Spleen (tissue), 11 donors: Measurements from ENCODE around the gene EPC2. TPM values are rescaled to one million over a fixed set of nuclear protein-coding genes. Genes with fewer than 3 reads are reported as not detected.

Experiments used
- DNase-seq: peaks from one replicate; pipeline ENCODE4 v3.0.0-alpha.2; 2020
- H3K27ac ChIP-seq, 8 donors: fragments of 200-600 bp; sonication (generic) in 7 of 8; 1 replicate in 4 of 8; 2 replicates in 4 of 8; pipeline versions ENCODE4 v1.5.0 to v1.8.0; 2016 to 2021; ENCODE audit warnings: inconsistent platforms in 4 of 8, mild to moderate bottlenecking in 4 of 8, moderate library complexity in 1 of 8
- H3K27me3 ChIP-seq, 7 donors: fragments of 200-600 bp; sonication (generic) in 6 of 7; replicated peaks in 1 of 7; 1 replicate in 4 of 7; 2 replicates in 3 of 7; pipeline versions ENCODE4 v1.5.0 to v1.8.0; 2016 to 2021; ENCODE audit warnings: inconsistent platforms in 3 of 7, mild to moderate bottlenecking in 1 of 7
- H3K36me3 ChIP-seq, 6 donors: fragments of 200-600 bp; sonication (generic) in 5 of 6; 1 replicate in 4 of 6; 2 replicates in 2 of 6; pipeline versions ENCODE4 v1.5.0 to v1.8.0; 2016 to 2021; ENCODE audit warnings: inconsistent platforms in 2 of 6
- H3K4me1 ChIP-seq, 6 donors: fragments of 200-600 bp; sonication (generic) in 5 of 6; 1 replicate in 3 of 6; 2 replicates in 3 of 6; pipeline versions ENCODE4 v1.5.0 to v1.8.0; 2016 to 2021; ENCODE audit warnings: inconsistent platforms in 3 of 6
- H3K4me3 ChIP-seq, 8 donors: fragments of 200-600 bp; sonication (generic) in 7 of 8; 1 replicate in 4 of 8; 2 replicates in 4 of 8; pipeline versions ENCODE4 v1.5.0 to v1.8.0; 2016 to 2021; ENCODE audit warnings: inconsistent platforms in 4 of 8, mild to moderate bottlenecking in 4 of 8, moderate library complexity in 2 of 8
- H3K9me3 ChIP-seq, 8 donors: fragments of 200-600 bp; sonication (generic) in 7 of 8; 1 replicate in 4 of 8; 2 replicates in 4 of 8; pipeline versions ENCODE4 v1.5.0 to v1.8.0; 2016 to 2021; ENCODE audit warnings: inconsistent platforms in 4 of 8
- CTCF ChIP-seq, 11 experiments: fragments of 200-600 bp in 7 of 11; fragments of 450-650 bp in 4 of 11; sonication (generic) in 4 of 11; IDR thresholded peaks in 8 of 11; conservative IDR thresholded peaks in 3 of 11; 1 replicate in 7 of 11; 2 replicates in 4 of 11; pipeline versions ENCODE4 v1.4.0 to v1.8.0; 2016 to 2021; ENCODE audit warnings: antibody characterized with exemption in 11 of 11, inconsistent platforms in 4 of 11, mild to moderate bottlenecking in 1 of 11
- POLR2A ChIP-seq, 3 donors: fragments of 450-650 bp; IDR thresholded peaks; one replicate each; pipeline ENCODE4 v1.5.1; 2017; ENCODE audit warnings: antibody characterized with exemption in 3 of 3, mild to moderate bottlenecking in 1 of 3
- POLR2AphosphoS5 ChIP-seq, 3 donors: sonication (generic); formaldehyde crosslinking; IDR thresholded peaks; one replicate each; pipeline ENCODE4 v1.5.1; 2017; ENCODE audit warnings: antibody characterized with exemption in 3 of 3
- WGBS, 5 donors: extraction: QIAGEN DNeasy Blood & Tissue Kit in 3 of 5; methylation state at CpG; one replicate each; pipeline versions ENCODE4 v1.1.5 to v1.1.7; 2013 to 2018; 5-methylcytosine and 5-hydroxymethylcytosine counted together
- intact Hi-C: fragments of 100-400 bp; cut with DNase I; formaldehyde crosslinking; loops from one replicate; pipeline ENCODE4 v1.15.0; 2023; ENCODE audit warnings: low total_unique reads
- polyA plus RNA-seq, 3 donors: library from polyadenylated mRNA; stranded (reverse); fragments of 200-250 nt; gene quantifications; one replicate each; pipeline ENCODE4 v1.2.1, GENCODE V29; 2013
- total RNA-seq, 7 donors: library from RNA; depleted of rRNA in 3 of 7; stranded (reverse); fragments of >200 nt in 3 of 7; fragmentation: NEBNext Ultra II Directional in 4 of 7; extraction: Animal tissue kit (Norgen Biotek cat#: 25700) in 4 of 7; gene quantifications; one replicate each; pipeline versions ENCODE4 v1.1.0 to v1.2.1, GENCODE V29; 2016 to 2021
- donor health status: healthy with polysubstance abuse.
- donor health status: DM: no; HTN: no; CAD: no; lungs with moderate emphysema.
- donor health status: DM: no; HTN: no; CAD: no.
- donor health status: Bipolar disorder and iron deficiency.
- donor health status: healthy.
- donor health status: DM: no; HTN: no; CAD: no.
- donor health status: DM: yes; HTN: yes; CAD: no.

Gene EPC2
- total and polyA plus RNA-seq, 10 donors, result 7.4 to 49.0 (median 40.7) TPM

- 89 to 98% (median 94%) methylated on average over 2 of the region's 2 CpGs for WGBS, 5 donors
- Histone ChIP-seq H3K4me1 (peaks cover 0 to 21% (median 0%) of the 10 kb centered on the region in 6 donors), H3K4me3 (no peak overlapping the region), H3K36me3 (peaks cover 0 to 66% (median 7%) of the 10 kb centered on the region in 6 donors), H3K9me3 (peaks cover 7 to 34% (median 28%) of the 10 kb centered on the region in 8 donors), H3K27ac (no peak overlapping the region), H3K27me3 (no peaks in the 10 kb centered on the region)
- intact Hi-C loops, result no loop called here
- no peak for DNase-seq
- TF ChIP-seq CTCF (IDR thresholded peaks at IDR 0.05 in 8 of 11, conservative IDR thresholded peaks at IDR 0.05 in 3 of 11), result no peak
- no peak for TF ChIP-seq POLR2A (IDR thresholded peaks at IDR 0.05)
- TF ChIP-seq POLR2AphosphoS5 (IDR thresholded peaks at IDR 0.05), result no peak
Measured at GRCh38 chr2:148696985-148697384, 52.4 kb downstream of the EPC2 start.

GRCh38 chr2:148699830-148700229 is 55.3 kb downstream of the EPC2 start:
- TF ChIP-seq POLR2A (IDR thresholded peaks at IDR 0.05) (no peak), POLR2AphosphoS5 (IDR thresholded peaks at IDR 0.05) (no peak), CTCF (IDR thresholded peaks at IDR 0.05 in 8 of 11, conservative IDR thresholded peaks at IDR 0.05 in 3 of 11) (no peak)
- WGBS, 5 donors, result 81 to 100% (median 86%) methylated on average over 4 of the region's 4 CpGs
- intact Hi-C loops, result no loop called here
- Histone ChIP-seq H3K9me3 (peaks cover 7 to 35% (median 28%) of the 10 kb centered on the region in 8 donors), H3K36me3 (peaks cover 0 to 49% (median under 1%) of the 10 kb centered on the region in 6 donors), H3K27me3 (no peaks in the 10 kb centered on the region), H3K4me1 (peaks cover 0 to 11% (median under 1%) of the 10 kb centered on the region in 6 donors), H3K4me3 (no peak overlapping the region), H3K27ac (no peak overlapping the region)
- DNase-seq, result no peak

GRCh38 chr2:148701039-148701438 is 56.5 kb downstream of the EPC2 start:
- WGBS, 5 donors, result 97 to 100% (median 98%) methylated on average over 3 of the region's 3 CpGs
- H3K9me3 ChIP-seq, result peaks cover 7 to 35% (median 28%) of the 10 kb centered on the region in 8 donors
- DNase-seq, result no peak
- H3K4me3 ChIP-seq, result no peak overlapping the region
- H3K27me3 ChIP-seq, result no peaks in the 10 kb centered on the region
- no peak overlapping the region for H3K27ac ChIP-seq
- intact Hi-C loops, result no loop called here
- peaks cover 0 to 5% (median 0%) of the 10 kb centered on the region in 6 donors for H3K4me1 ChIP-seq
- TF ChIP-seq POLR2A (IDR thresholded peaks at IDR 0.05) (no peak), POLR2AphosphoS5 (IDR thresholded peaks at IDR 0.05) (no peak), CTCF (IDR thresholded peaks at IDR 0.05 in 8 of 11, conservative IDR thresholded peaks at IDR 0.05 in 3 of 11) (no peak)
- H3K36me3 ChIP-seq, result peaks cover 0 to 49% (median 4%) of the 10 kb centered on the region in 6 donors

- DNase-seq, result no peak
- peaks cover 0 to 5% (median 0%) of the 10 kb centered on the region in 6 donors for H3K4me1 ChIP-seq
- no peak overlapping the region for H3K4me3 ChIP-seq
- intact Hi-C loops, result no loop called here
- H3K27me3 ChIP-seq, result no peaks in the 10 kb centered on the region
- no peak for TF ChIP-seq CTCF (IDR thresholded peaks at IDR 0.05 in 8 of 11, conservative IDR thresholded peaks at IDR 0.05 in 3 of 11)
- no peak for TF ChIP-seq POLR2A (IDR thresholded peaks at IDR 0.05)
- TF ChIP-seq POLR2AphosphoS5 (IDR thresholded peaks at IDR 0.05), result no peak
- peaks cover 0 to 44% (median 4%) of the 10 kb centered on the region in 6 donors for H3K36me3 ChIP-seq
- H3K9me3 ChIP-seq, result peaks cover 7 to 35% (median 28%) of the 10 kb centered on the region in 8 donors
- no peak overlapping the region for H3K27ac ChIP-seq
Measured at GRCh38 chr2:148701877-148702276, 57.3 kb downstream of the EPC2 start.
